Glutamatergic neuron (in vitro differentiated cells): ENCODE measurements around the gene TSPAN2. TPM values are rescaled to one million over a fixed set of nuclear protein-coding genes. Genes with fewer than 3 reads are reported as not detected.

Experiments
- DNase-seq: peaks from one replicate; pipeline ENCODE4 v3.0.0; 2022
- H3K27ac Mint-ChIP-seq: one replicate; pipeline ENCODE4 v1.8.0; 2020; ENCODE audit warnings: mild to moderate bottlenecking, mixed read lengths, inconsistent platforms; ENCODE audit not compliant: unreplicated experiment
- H3K27me3 Mint-ChIP-seq: one replicate; pipeline ENCODE4 v1.8.0; 2020; ENCODE audit warnings: mild to moderate bottlenecking, moderate library complexity, mixed read lengths, inconsistent platforms; ENCODE audit not compliant: unreplicated experiment
- H3K36me3 Mint-ChIP-seq: one replicate; pipeline ENCODE4 v1.8.0; 2020; ENCODE audit warnings: mild to moderate bottlenecking, mixed read lengths, inconsistent platforms; ENCODE audit not compliant: unreplicated experiment
- H3K4me1 Mint-ChIP-seq: one replicate; pipeline ENCODE4 v1.8.0; 2020; ENCODE audit warnings: mild to moderate bottlenecking, low read depth, mixed read lengths, inconsistent platforms; ENCODE audit not compliant: unreplicated experiment
- H3K4me3 Mint-ChIP-seq: one replicate; pipeline ENCODE4 v1.8.0; 2020; ENCODE audit warnings: mild to moderate bottlenecking, mixed read lengths, inconsistent platforms; ENCODE audit not compliant: unreplicated experiment
- H3K9me3 Mint-ChIP-seq: one replicate; pipeline ENCODE4 v1.8.0; 2020; ENCODE audit warnings: mild to moderate bottlenecking, moderate library complexity, mixed read lengths, inconsistent platforms; ENCODE audit not compliant: unreplicated experiment
- CTCF ChIP-seq: fragments of 200-600 bp; sonication (generic); IDR thresholded peaks from one replicate; pipeline ENCODE4 v1.5.0; 2021; ENCODE audit not compliant: partially characterized antibody, unreplicated experiment
- total RNA-seq: library from RNA; stranded (reverse); fragmentation: NEBNext Ultra II Directional; extraction: Animal tissue kit (Norgen Biotek cat#: 25700); gene quantifications from one replicate; pipeline ENCODE4 v1.2.1, GENCODE V29; 2021; ENCODE audit not compliant: unreplicated experiment

TSPAN2 gene
- total RNA-seq, 1 donor from 2014 or later, result 11.2 TPM

- DNase-seq, result no peak
- TF ChIP-seq CTCF, result no peak
- Mint-ChIP-seq H3K27me3 (no peaks in the 10 kb centered on the region), H3K27ac (no peak overlapping the region), H3K4me3 (no peak overlapping the region), H3K36me3 (no peaks in the 10 kb centered on the region), H3K4me1 (no peaks in the 10 kb centered on the region), H3K9me3 (peaks cover 1% of the 10 kb centered on the region)
These were observed 75.5 kb downstream of the TSPAN2 start for GRCh38 chr1:115013792-115014191.

- no peak overlapping the region for H3K27ac Mint-ChIP-seq
- H3K4me1 Mint-ChIP-seq, result no peaks in the 10 kb centered on the region
- H3K9me3 Mint-ChIP-seq, result peaks cover 1% of the 10 kb centered on the region
- H3K36me3 Mint-ChIP-seq, result no peaks in the 10 kb centered on the region
- no peak for DNase-seq
- H3K27me3 Mint-ChIP-seq, result no peaks in the 10 kb centered on the region
- no peak for TF ChIP-seq CTCF
- no peak overlapping the region for H3K4me3 Mint-ChIP-seq
These were observed 76.9 kb downstream of the TSPAN2 start for GRCh38 chr1:115012434-115012833.

GRCh38 chr1:115012006-115012405 lies 77.3 kb downstream of the TSPAN2 start:
- Mint-ChIP-seq H3K36me3 (no peaks in the 10 kb centered on the region), H3K27ac (no peak overlapping the region), H3K4me1 (no peaks in the 10 kb centered on the region), H3K4me3 (no peak overlapping the region), H3K27me3 (no peaks in the 10 kb centered on the region), H3K9me3 (peaks cover 1% of the 10 kb centered on the region)
- no peak for DNase-seq
- no peak for TF ChIP-seq CTCF

GRCh38 chr1:115006191-115006590 lies 83.1 kb downstream of the TSPAN2 start:
- Mint-ChIP-seq H3K4me1 (no peaks in the 10 kb centered on the region), H3K36me3 (no peaks in the 10 kb centered on the region), H3K9me3 (no peaks in the 10 kb centered on the region), H3K27ac (no peak overlapping the region), H3K27me3 (no peaks in the 10 kb centered on the region), H3K4me3 (no peak overlapping the region)
- no peak for TF ChIP-seq CTCF
- no peak for DNase-seq

Other genes starting within 250 kb of the TSPAN2 start
- gene SYCP1, start 234.6 kb downstream of the TSPAN2 start, total RNA-seq, result not detected
- not detected for gene TSHB, start 59.7 kb downstream of the TSPAN2 start, total RNA-seq
- 0.83 TPM for gene NGF, start 248.7 kb upstream of the TSPAN2 start, total RNA-seq